ENCODE results near the gene CAPN3.

DNA sequence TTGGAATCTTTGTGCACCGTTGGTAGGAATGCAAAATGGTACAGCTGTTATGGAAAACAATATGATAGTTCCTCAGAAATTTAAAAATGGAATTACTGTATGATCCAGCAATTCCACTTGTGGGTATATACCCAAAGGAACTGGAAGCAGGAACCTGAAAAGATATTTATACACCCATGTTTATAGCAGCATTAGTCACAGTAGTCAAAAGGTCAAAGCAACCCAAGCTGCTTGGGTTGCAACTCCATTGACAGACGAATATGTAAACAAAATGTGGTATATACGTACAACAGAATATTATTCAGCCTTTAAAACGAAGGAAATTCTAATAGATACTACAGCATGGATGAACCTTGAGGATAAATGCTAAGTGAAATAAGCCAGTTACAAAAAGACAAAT lies 35.0 kb upstream of the CAPN3 start:
- TF ChIP-seq POLR2A (IDR thresholded peaks at IDR 0.05) (no peak), CTCF (IDR thresholded peaks at IDR 0.05) (no peak)
